IMR-90 (cell line): Measurements from ENCODE around the gene SRBD1. TPM values are rescaled to one million over a fixed set of nuclear protein-coding genes. Genes with fewer than 3 reads are reported as not detected.

Experiments used
- ATAC-seq: fragments of 200-7000 bp; cut with Tn5 transposase; 2 replicates; pipeline ENCODE4 v1.9.1; 2020; ENCODE audit warnings: low read depth, mild to moderate bottlenecking, moderate library complexity
- BruUV-seq: library from RNA; stranded (reverse); fragments of 400-500 nt; replicated peaks from 2 replicates; lab custom pipeline; 2021; lab: Mats Ljungman, UMichigan
- CTCF ChIA-PET: fragments of 300-600 bp; formaldehyde crosslinking; extraction: SDS; loops from one replicate; lab custom pipeline; 2021; ENCODE audit warnings: antibody characterized with exemption; lab: Yijun Ruan, JAX
- POLR2A ChIA-PET: fragments of 300-600 bp; sonication (Branson Sonifier 250); formaldehyde crosslinking; loops from one replicate; lab custom pipeline; 2022; ENCODE audit warnings: antibody characterized with exemption; ENCODE audit not compliant: unreplicated experiment; lab: Charles Lee
- DNase-seq: peaks from one replicate; pipeline ENCODE4 v3.0.0; 2013
- H2AFZ ChIP-seq: replicated peaks from 2 replicates; pipeline ENCODE3; 2013; ENCODE audit warnings: low read length, mild to moderate bottlenecking; ENCODE audit not compliant: poor library complexity
- H2AK5ac ChIP-seq: 2 replicates; pipeline ENCODE4 v1.6.1; 2013; ENCODE audit warnings: low read depth, low read length, inconsistent platforms
- H2AK9ac ChIP-seq: replicated peaks from 2 replicates; pipeline ENCODE3; 2013; ENCODE audit warnings: mild to moderate bottlenecking, low read depth, low read length, moderate library complexity; ENCODE audit not compliant: poor library complexity
- H2BK120ac ChIP-seq: 2 replicates; pipeline ENCODE4 v1.6.1; 2013; ENCODE audit warnings: low read depth, low read length, inconsistent platforms
- H2BK15ac ChIP-seq: 3 replicates; pipeline ENCODE4 v1.6.1; 2013; ENCODE audit warnings: low read depth, low read length, inconsistent platforms
- H2BK20ac ChIP-seq: 2 replicates; pipeline ENCODE4 v1.6.1; 2013; ENCODE audit warnings: low read depth, mild to moderate bottlenecking, inconsistent platforms, low read length, moderate library complexity
- H2BK5ac ChIP-seq: 2 replicates; pipeline ENCODE4 v1.6.1; 2013; ENCODE audit warnings: mild to moderate bottlenecking, low read depth, low read length, inconsistent platforms; ENCODE audit not compliant: poor library complexity, severe bottlenecking
- H3K14ac ChIP-seq: replicated peaks from 2 replicates; pipeline ENCODE4 v1.6.1; 2013; ENCODE audit warnings: low read depth, low read length, inconsistent platforms
- H3K18ac ChIP-seq: 2 replicates; pipeline ENCODE4 v1.6.1; 2013; ENCODE audit warnings: low read depth, low read length, control low read depth
- H3K23ac ChIP-seq: 2 replicates; pipeline ENCODE4 v1.6.1; 2013; ENCODE audit warnings: low read depth, low read length, inconsistent platforms
- H3K27ac ChIP-seq: 2 replicates; pipeline ENCODE4 v1.5.1; 2013; ENCODE audit warnings: mild to moderate bottlenecking, control low read depth, low read length; ENCODE audit not compliant: insufficient read depth
- H3K27me3 ChIP-seq: 2 replicates; pipeline ENCODE4 v1.6.1; 2013; ENCODE audit warnings: low read length; ENCODE audit not compliant: control insufficient read depth, insufficient read depth
- H3K36me3 ChIP-seq: 2 replicates; pipeline ENCODE4 v1.6.1; 2013; ENCODE audit warnings: low read length, mixed read lengths; ENCODE audit not compliant: control insufficient read depth, insufficient read depth
- H3K4ac ChIP-seq: 2 replicates; pipeline ENCODE4 v1.6.1; 2013; ENCODE audit warnings: low read depth, low read length, inconsistent platforms
- H3K4me1 ChIP-seq: 2 replicates; pipeline ENCODE4 v1.6.1; 2013; ENCODE audit warnings: low read length, mixed read lengths; ENCODE audit not compliant: control insufficient read depth, insufficient read depth
- H3K4me2 ChIP-seq: 2 replicates; pipeline ENCODE4 v1.6.1; 2013; ENCODE audit warnings: low read depth, mild to moderate bottlenecking, control low read depth, low read length, moderate library complexity
- H3K4me3 ChIP-seq: 2 replicates; pipeline ENCODE4 v1.5.1; 2013; ENCODE audit warnings: low read depth, mild to moderate bottlenecking, control low read depth, low read length, moderate library complexity; ENCODE audit not compliant: insufficient read depth
- H3K56ac ChIP-seq: 2 replicates; pipeline ENCODE4 v1.6.1; 2013; ENCODE audit warnings: low read length, inconsistent platforms; ENCODE audit not compliant: insufficient read depth; ENCODE audit errors: extremely low read depth
- H3K79me1 ChIP-seq, 2 experiments: 2 replicates each; pipeline ENCODE4 v1.6.1; 2013; ENCODE audit warnings: low read length in 2 of 2, inconsistent platforms in 1 of 2, low read depth in 1 of 2
- H3K9ac ChIP-seq: 2 replicates; pipeline ENCODE4 v1.6.1; 2013; ENCODE audit warnings: low read depth, low read length, control low read depth
- H3K9me1 ChIP-seq: 2 replicates; pipeline ENCODE4 v1.6.1; 2013; ENCODE audit warnings: low read length, inconsistent platforms; ENCODE audit not compliant: insufficient read depth
- H3K9me3 ChIP-seq: 2 replicates; pipeline ENCODE4 v1.6.1; 2013; ENCODE audit warnings: low read length; ENCODE audit not compliant: control insufficient read depth, insufficient read depth
- H4K20me1 ChIP-seq: 2 replicates; pipeline ENCODE4 v1.6.1; 2013; ENCODE audit warnings: low read length, inconsistent platforms; ENCODE audit not compliant: insufficient read depth
- H4K5ac ChIP-seq: 2 replicates; pipeline ENCODE4 v1.6.1; 2013; ENCODE audit warnings: mild to moderate bottlenecking, low read depth, low read length, control low read depth
- H4K8ac ChIP-seq, 2 experiments: 2 replicates each; pipeline ENCODE4 v1.6.1; 2013; ENCODE audit warnings: low read depth in 2 of 2, low read length in 2 of 2, control low read depth in 1 of 2, inconsistent platforms in 1 of 2
- H4K91ac ChIP-seq: 2 replicates; pipeline ENCODE4 v1.6.1; 2013; ENCODE audit warnings: low read depth, low read length, inconsistent platforms; ENCODE audit not compliant: insufficient read depth
- BHLHE40 ChIP-seq: fragments of 150-350 bp; IDR thresholded peaks from 2 replicates; pipeline ENCODE4 v1.6.1; 2016; ENCODE audit warnings: mild to moderate bottlenecking, low read depth, low read length
- CEBPB ChIP-seq: IDR thresholded peaks from 2 replicates; pipeline ENCODE4 v1.6.1; 2012; ENCODE audit warnings: low read depth, low read length, improper control_type of control experiment
- MAZ ChIP-seq: IDR thresholded peaks from 2 replicates; pipeline ENCODE4 v1.6.1; 2012; ENCODE audit warnings: low read depth, mild to moderate bottlenecking, low read length, improper control_type of control experiment, moderate library complexity, borderline replicate concordance
- MXI1 ChIP-seq: IDR thresholded peaks from 2 replicates; pipeline ENCODE4 v1.6.1; 2012; ENCODE audit warnings: low read depth, mild to moderate bottlenecking, low read length, moderate library complexity, borderline replicate concordance
- SMC3 ChIP-seq: fragments of 150-350 bp; IDR thresholded peaks from 2 replicates; pipeline ENCODE4 v1.6.1; 2016; ENCODE audit warnings: low read depth, mild to moderate bottlenecking, antibody characterized with exemption, low read length, moderate library complexity
- WGBS, 2 experiments: methylation state at CpG; one replicate each; pipeline versions ENCODE4 v1.1.5 to v1.1.7; 2013; ENCODE audit warnings: missing lambda C conversion rate in 2 of 2; ENCODE audit not compliant: insufficient read length in 1 of 2; ENCODE audit errors: extremely low coverage in 2 of 2; 5-methylcytosine and 5-hydroxymethylcytosine counted together
- dilution Hi-C: fragments of 300-500 bp; cut with HindIII; formaldehyde crosslinking; loops from one replicate; pipeline ENCODE4 v1.14.3; 2018; ENCODE audit warnings: low sequenced_read_pairs; ENCODE audit not compliant: unreplicated experiment
- in situ Hi-C: fragments of 300-500 bp; cut with MboI; formaldehyde crosslinking; loops from 3 replicates; pipeline ENCODE4 v1.14.3; 2019; ENCODE audit warnings: low sequenced_read_pairs, inconsistent platforms, mixed read lengths
- intact Hi-C: fragments of 100-400 bp; cut with micrococcal nuclease; formaldehyde crosslinking; loops from 2 replicates; pipeline ENCODE4 v1.10.0; 2022
- polyA plus RNA-seq, 3 experiments: library from polyadenylated mRNA; depleted of rRNA; stranded (reverse); fragments of >200 nt; gene quantifications; 2 replicates each; pipeline ENCODE4 v1.2.3, GENCODE V29; 2012; ENCODE audit warnings: low replicate concordance in 1 of 3
- total RNA-seq: library from RNA; depleted of rRNA; stranded (reverse); fragments of >200 nt; gene quantifications from 2 replicates; pipeline ENCODE4 v1.2.3, GENCODE V29; 2012

Gene SRBD1
- total and polyA plus RNA-seq, 2 of the 4 experiments (the other 2 are of a cell fraction) = 3.5 to 14.7 TPM

DNA sequence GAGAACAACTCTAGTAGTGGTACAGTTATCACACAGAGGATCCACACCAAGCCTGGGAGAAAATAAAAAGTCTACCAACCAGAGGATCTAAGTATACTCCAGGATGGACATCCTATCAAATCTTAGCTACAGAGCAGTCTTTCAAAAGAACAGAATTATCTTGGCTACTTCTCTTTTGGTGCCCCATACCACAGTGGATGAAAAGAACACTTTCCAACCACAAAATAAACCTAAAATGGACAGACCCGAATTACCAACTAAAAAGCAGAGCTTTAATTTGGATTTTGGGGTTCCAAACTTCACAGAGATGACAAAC, 116.1 kb downstream of the SRBD1 start:
- no peaks in the 10 kb centered on the region for H3K27me3 ChIP-seq
- POLR2A ChIA-PET = no interaction called here
- ATAC-seq = no peak
- DNase-seq = no peak
- intact Hi-C loops = loop anchor here (1.0 to 10.0 kb wide), 3 partner anchors 83 to 1020 kb away; no protein-coding TSS in a partner anchor
- in situ Hi-C loops = loop anchor here (5.0 kb wide), 1 partner anchor 508 kb away; no protein-coding TSS in a partner anchor
- no peaks in the 10 kb centered on the region for H3K36me3 ChIP-seq
- no peak overlapping the region for H2BK120ac ChIP-seq
- no peak overlapping the region for H2BK15ac ChIP-seq
- CTCF ChIA-PET = interaction anchor here (0.6 to 3.0 kb wide), 3 partner anchors 84 to 540 kb away, joined by 3 to 27 read pairs (median 4); no protein-coding TSS in a partner anchor
- H3K27ac ChIP-seq = no peak overlapping the region
- H3K4me1 ChIP-seq = no peaks in the 10 kb centered on the region; the same call in 1 of the 2 replicates
- H3K14ac ChIP-seq = no peak overlapping the region
- no peak overlapping the region for H3K4me3 ChIP-seq
- no peak overlapping the region for H3K4me2 ChIP-seq
- no peak overlapping the region for H3K18ac ChIP-seq
- no peaks in the 10 kb centered on the region for H4K20me1 ChIP-seq
- H3K9me3 ChIP-seq = no peaks in the 10 kb centered on the region
- no peak overlapping the region for H2BK5ac ChIP-seq
- no peak overlapping the region for H4K8ac ChIP-seq
- no peak overlapping the region for H2BK20ac ChIP-seq
- no peak overlapping the region for H3K23ac ChIP-seq
- no TSS peak for BruUV-seq
- dilution Hi-C loops = no loop called here
- H2AFZ ChIP-seq = no peak overlapping the region
- H4K91ac ChIP-seq = no peak overlapping the region
- H3K79me1 ChIP-seq = no peaks in the 10 kb centered on the region
- H2AK5ac ChIP-seq = no peak overlapping the region
- H3K9me1 ChIP-seq = no peaks in the 10 kb centered on the region
- H2AK9ac ChIP-seq = no peak overlapping the region
- no CpG with 5 or more reads among the region's 1 CpG for WGBS, 2 experiments
- TF ChIP-seq MXI1 (no peak), MAZ (no peak), BHLHE40 (no peak), CEBPB (no peak), SMC3 (no peak)
- H4K5ac ChIP-seq = no peak overlapping the region
- no peak overlapping the region for H3K4ac ChIP-seq
- H3K9ac ChIP-seq = no peak overlapping the region
- no peak overlapping the region for H3K56ac ChIP-seq
